Prostate gland (tissue), 2 donors: ENCODE results near the gene CD276.

Experiments used
- POLR2AphosphoS5 ChIP-seq: sonication (generic); formaldehyde crosslinking; IDR thresholded peaks from one replicate; pipeline ENCODE4 v1.6.1; 2017; ENCODE audit warnings: antibody characterized with exemption
- TF ChIP-seq, protein P1 (sequence below), 4 experiments: fragments of 200-600 bp in 2 of 4; fragments of 450-650 bp in 2 of 4; sonication (generic) in 2 of 4; IDR thresholded peaks; 1 replicate in 3 of 4; 2 replicates in 1 of 4; pipeline ENCODE4 v1.5.1; 2016 to 2019; ENCODE audit warnings: antibody characterized with exemption in 4 of 4, mild to moderate bottlenecking in 2 of 4, moderate library complexity in 2 of 4

DNA sequence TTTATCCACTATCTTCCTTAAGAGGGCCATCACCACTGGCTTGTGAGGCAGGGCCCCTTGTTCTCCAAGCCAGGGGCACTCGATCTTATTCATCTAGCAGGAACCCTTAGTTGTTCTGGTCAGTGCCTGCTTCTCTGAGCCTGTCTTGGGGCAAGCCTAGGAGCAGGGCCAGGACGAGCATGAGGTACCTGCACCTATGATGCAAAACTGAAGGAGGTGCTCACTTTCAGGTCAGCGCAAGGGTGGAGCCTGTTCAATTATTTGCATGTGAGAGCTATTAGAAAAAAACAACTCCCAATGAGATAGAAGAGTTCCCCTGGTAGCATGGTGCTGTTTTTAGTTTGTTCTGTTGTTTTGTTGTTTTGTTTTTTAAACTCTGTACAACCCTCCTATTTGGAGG, 5.0 kb upstream of the CD276 start:
- TF ChIP-seq, protein P1, sequence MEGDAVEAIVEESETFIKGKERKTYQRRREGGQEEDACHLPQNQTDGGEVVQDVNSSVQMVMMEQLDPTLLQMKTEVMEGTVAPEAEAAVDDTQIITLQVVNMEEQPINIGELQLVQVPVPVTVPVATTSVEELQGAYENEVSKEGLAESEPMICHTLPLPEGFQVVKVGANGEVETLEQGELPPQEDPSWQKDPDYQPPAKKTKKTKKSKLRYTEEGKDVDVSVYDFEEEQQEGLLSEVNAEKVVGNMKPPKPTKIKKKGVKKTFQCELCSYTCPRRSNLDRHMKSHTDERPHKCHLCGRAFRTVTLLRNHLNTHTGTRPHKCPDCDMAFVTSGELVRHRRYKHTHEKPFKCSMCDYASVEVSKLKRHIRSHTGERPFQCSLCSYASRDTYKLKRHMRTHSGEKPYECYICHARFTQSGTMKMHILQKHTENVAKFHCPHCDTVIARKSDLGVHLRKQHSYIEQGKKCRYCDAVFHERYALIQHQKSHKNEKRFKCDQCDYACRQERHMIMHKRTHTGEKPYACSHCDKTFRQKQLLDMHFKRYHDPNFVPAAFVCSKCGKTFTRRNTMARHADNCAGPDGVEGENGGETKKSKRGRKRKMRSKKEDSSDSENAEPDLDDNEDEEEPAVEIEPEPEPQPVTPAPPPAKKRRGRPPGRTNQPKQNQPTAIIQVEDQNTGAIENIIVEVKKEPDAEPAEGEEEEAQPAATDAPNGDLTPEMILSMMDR (IDR thresholded peaks at IDR 0.05), result no peak
- TF ChIP-seq POLR2AphosphoS5, result no peak
